Measurements from ENCODE around the gene CRTC1.
A peak's percentile ranks its signal among the peaks of the same experiment; 100 is the strongest.

The CRTC1 gene

GRCh38 chr19:18672044-18672451 is 11.4 kb upstream of the CRTC1 start:
- H3K23ac ChIP-seq (ENCODE audit: low read depth, low read length, poor library complexity), result peak overlapping the region; percentile 55
- peaks cover 0 to 10% of the 10 kb centered on the region in 2 donors for H3K4me1 ChIP-seq (ENCODE audit: control insufficient read depth in 2 of 2, insufficient read depth in 1 of 2, low read depth in 1 of 2, low read length in 2 of 2)
- H3K4me3 ChIP-seq (ENCODE audit: low read length in 2 of 2), result no peak overlapping the region
- peak overlapping the region; percentile 13 for H2BK5ac ChIP-seq (ENCODE audit: low read length)
- H3K79me1 ChIP-seq (ENCODE audit: low read depth, low read length), result peaks cover 8% of the 10 kb centered on the region
- H3K9me3 ChIP-seq (replicated peaks in 1 of 2; ENCODE audit: control insufficient read depth in 2 of 2, insufficient read depth in 1 of 2, low read depth in 1 of 2, low read length in 2 of 2), result peaks cover 0 to 2% of the 10 kb centered on the region in 2 donors
- peak overlapping the region; percentile 31 for H2BK120ac ChIP-seq (ENCODE audit: low read depth, low read length)
- no peak overlapping the region for H2BK15ac ChIP-seq (ENCODE audit: low read length)
- H3K27ac ChIP-seq (replicated peaks; ENCODE audit: low read length), result no peak overlapping the region
- peak overlapping the region; percentile 81 for H3K9ac ChIP-seq (ENCODE audit: low read depth, low read length, poor library complexity)
- peak overlapping the region; percentile 81 for H2AK5ac ChIP-seq (ENCODE audit: low read depth, low read length)
- peaks cover 13 to 41% of the 10 kb centered on the region in 2 donors for H3K36me3 ChIP-seq (replicated peaks in 1 of 2; ENCODE audit: control insufficient read depth in 2 of 2, insufficient read depth in 2 of 2, low read length in 2 of 2)
- H2BK12ac ChIP-seq (ENCODE audit: low read length), result peak overlapping the region; percentile 41
- peak overlapping the region; percentile 94 for H3K14ac ChIP-seq (ENCODE audit: low read length)
- no peak overlapping the region for H2AFZ ChIP-seq (ENCODE audit: low read length)
- no peak overlapping the region for H3K18ac ChIP-seq (ENCODE audit: low read length)
- H3K27me3 ChIP-seq (ENCODE audit: control insufficient read depth in 3 of 3, insufficient read depth in 3 of 3, low read depth in 1 of 3, low read length in 3 of 3), result no peaks in the 10 kb centered on the region
- WGBS, 2 donors (ENCODE audit: extremely low coverage in 2 of 2, insufficient read length in 2 of 2, insufficient replicate concordance in 1 of 2), result no CpG with 5 or more reads among the region's 24 CpGs
- H3K4ac ChIP-seq (ENCODE audit: low read length), result no peak overlapping the region
- DNase-seq (ENCODE audit: low spot score), result no peak
- H3K4me2 ChIP-seq (ENCODE audit: insufficient read depth, low read length, poor library complexity, severe bottlenecking), result peak overlapping the region; percentile 11
- peak overlapping the region; percentile 30 for H4K91ac ChIP-seq (ENCODE audit: low read depth, low read length, poor library complexity)
- peak overlapping the region; percentile 72 for H4K8ac ChIP-seq (ENCODE audit: low read depth, low read length)

- Histone ChIP-seq H2BK12ac (ENCODE audit: low read length) (no peak overlapping the region), H3K4ac (ENCODE audit: low read length) (no peak overlapping the region), H3K79me1 (ENCODE audit: low read depth, low read length) (peaks cover 6% of the 10 kb centered on the region), H3K23ac (ENCODE audit: low read depth, low read length, poor library complexity) (peak overlapping the region; percentile 55), H3K4me1 (ENCODE audit: control insufficient read depth in 2 of 2, insufficient read depth in 1 of 2, low read depth in 1 of 2, low read length in 2 of 2) (peaks cover 4 to 14% of the 10 kb centered on the region in 2 donors), H3K18ac (ENCODE audit: low read length) (no peak overlapping the region), H2BK15ac (ENCODE audit: low read length) (no peak overlapping the region), H2BK5ac (ENCODE audit: low read length) (peak overlapping the region; percentile 13), H3K9me3 (replicated peaks in 1 of 2; ENCODE audit: control insufficient read depth in 2 of 2, insufficient read depth in 1 of 2, low read depth in 1 of 2, low read length in 2 of 2) (no peaks in the 10 kb centered on the region), H2BK120ac (ENCODE audit: low read depth, low read length) (peak overlapping the region; percentile 31), H3K4me3 (ENCODE audit: low read length in 2 of 2) (no peak overlapping the region), H3K36me3 (replicated peaks in 1 of 2; ENCODE audit: control insufficient read depth in 2 of 2, insufficient read depth in 2 of 2, low read length in 2 of 2) (peaks cover 9 to 36% of the 10 kb centered on the region in 2 donors), H3K27me3 (ENCODE audit: control insufficient read depth in 3 of 3, insufficient read depth in 3 of 3, low read depth in 1 of 3, low read length in 3 of 3) (no peaks in the 10 kb centered on the region), H2AK5ac (ENCODE audit: low read depth, low read length) (no peak overlapping the region), H2AFZ (ENCODE audit: low read length) (no peak overlapping the region), H3K9ac (ENCODE audit: low read depth, low read length, poor library complexity) (no peak overlapping the region), H3K27ac (replicated peaks; ENCODE audit: low read length) (no peak overlapping the region), H4K8ac (ENCODE audit: low read depth, low read length) (peak overlapping the region; percentile 72), H4K91ac (ENCODE audit: low read depth, low read length, poor library complexity) (peak overlapping the region; percentile 30), H3K4me2 (ENCODE audit: insufficient read depth, low read length, poor library complexity, severe bottlenecking) (no peak overlapping the region), H3K14ac (ENCODE audit: low read length) (no peak overlapping the region)
- DNase-seq (ENCODE audit: low spot score), result no peak
- WGBS, 2 donors (ENCODE audit: extremely low coverage in 2 of 2, insufficient read length in 2 of 2, insufficient replicate concordance in 1 of 2), result no CpG with 5 or more reads among the region's 13 CpGs
Measured at GRCh38 chr19:18672606-18673337, 10.7 kb upstream of the CRTC1 start.

GRCh38 chr19:18674616-18675015 is 8.9 kb upstream of the CRTC1 start:
- Histone ChIP-seq H4K8ac (ENCODE audit: low read depth, low read length) (no peak overlapping the region), H3K23ac (ENCODE audit: low read depth, low read length, poor library complexity) (no peak overlapping the region), H4K91ac (ENCODE audit: low read depth, low read length, poor library complexity) (no peak overlapping the region), H3K27ac (replicated peaks; ENCODE audit: low read length) (no peak overlapping the region), H2AK5ac (ENCODE audit: low read depth, low read length) (no peak overlapping the region), H3K9ac (ENCODE audit: low read depth, low read length, poor library complexity) (no peak overlapping the region), H3K9me3 (replicated peaks in 1 of 2; ENCODE audit: control insufficient read depth in 2 of 2, insufficient read depth in 1 of 2, low read depth in 1 of 2, low read length in 2 of 2) (no peaks in the 10 kb centered on the region), H2BK5ac (ENCODE audit: low read length) (no peak overlapping the region), H3K4ac (ENCODE audit: low read length) (no peak overlapping the region), H2AFZ (ENCODE audit: low read length) (no peak overlapping the region), H3K36me3 (replicated peaks in 1 of 2; ENCODE audit: control insufficient read depth in 2 of 2, insufficient read depth in 2 of 2, low read length in 2 of 2) (peaks cover 4 to 18% of the 10 kb centered on the region in 2 donors), H3K4me2 (ENCODE audit: insufficient read depth, low read length, poor library complexity, severe bottlenecking) (no peak overlapping the region), H2BK120ac (ENCODE audit: low read depth, low read length) (no peak overlapping the region), H2BK12ac (ENCODE audit: low read length) (no peak overlapping the region), H3K18ac (ENCODE audit: low read length) (no peak overlapping the region), H3K79me1 (ENCODE audit: low read depth, low read length) (peaks cover 2% of the 10 kb centered on the region), H3K14ac (ENCODE audit: low read length) (no peak overlapping the region), H3K27me3 (ENCODE audit: control insufficient read depth in 3 of 3, insufficient read depth in 3 of 3, low read depth in 1 of 3, low read length in 3 of 3) (no peaks in the 10 kb centered on the region), H2BK15ac (ENCODE audit: low read length) (no peak overlapping the region), H3K4me1 (ENCODE audit: control insufficient read depth in 2 of 2, insufficient read depth in 1 of 2, low read depth in 1 of 2, low read length in 2 of 2) (peaks cover 5 to 17% of the 10 kb centered on the region in 2 donors), H3K4me3 (ENCODE audit: low read length in 2 of 2) (peak overlapping the region in 1 of 2 donors; percentile 46)
- no peak for DNase-seq (ENCODE audit: low spot score)
- WGBS, 2 donors (ENCODE audit: extremely low coverage in 2 of 2, insufficient read length in 2 of 2, insufficient replicate concordance in 1 of 2), result no CpG with 5 or more reads among the region's 11 CpGs

GRCh38 chr19:18675779-18676178 is 7.7 kb upstream of the CRTC1 start:
- no peaks in the 10 kb centered on the region for H3K27me3 ChIP-seq (ENCODE audit: control insufficient read depth in 3 of 3, insufficient read depth in 3 of 3, low read depth in 1 of 3, low read length in 3 of 3)
- no peak overlapping the region for H3K4ac ChIP-seq (ENCODE audit: low read length)
- peaks cover 4 to 9% of the 10 kb centered on the region in 2 donors for H3K36me3 ChIP-seq (replicated peaks in 1 of 2; ENCODE audit: control insufficient read depth in 2 of 2, insufficient read depth in 2 of 2, low read length in 2 of 2)
- no peak overlapping the region for H2BK15ac ChIP-seq (ENCODE audit: low read length)
- no peak overlapping the region for H4K91ac ChIP-seq (ENCODE audit: low read depth, low read length, poor library complexity)
- no peak overlapping the region for H3K4me3 ChIP-seq (ENCODE audit: low read length in 2 of 2)
- H3K4me2 ChIP-seq (ENCODE audit: insufficient read depth, low read length, poor library complexity, severe bottlenecking), result no peak overlapping the region
- H3K79me1 ChIP-seq (ENCODE audit: low read depth, low read length), result peaks cover 2% of the 10 kb centered on the region
- no peak overlapping the region for H3K9ac ChIP-seq (ENCODE audit: low read depth, low read length, poor library complexity)
- H2BK120ac ChIP-seq (ENCODE audit: low read depth, low read length), result no peak overlapping the region
- no peak overlapping the region for H3K27ac ChIP-seq (replicated peaks; ENCODE audit: low read length)
- no peak overlapping the region for H3K23ac ChIP-seq (ENCODE audit: low read depth, low read length, poor library complexity)
- peaks cover 5 to 17% of the 10 kb centered on the region in 2 donors for H3K4me1 ChIP-seq (ENCODE audit: control insufficient read depth in 2 of 2, insufficient read depth in 1 of 2, low read depth in 1 of 2, low read length in 2 of 2)
- WGBS, 2 donors (ENCODE audit: extremely low coverage in 2 of 2, insufficient read length in 2 of 2, insufficient replicate concordance in 1 of 2), result no CpG with 5 or more reads among the region's 5 CpGs
- H2AK5ac ChIP-seq (ENCODE audit: low read depth, low read length), result peak overlapping the region; percentile 3
- no peak overlapping the region for H3K18ac ChIP-seq (ENCODE audit: low read length)
- H3K9me3 ChIP-seq (replicated peaks in 1 of 2; ENCODE audit: control insufficient read depth in 2 of 2, insufficient read depth in 1 of 2, low read depth in 1 of 2, low read length in 2 of 2), result no peaks in the 10 kb centered on the region
- no peak overlapping the region for H4K8ac ChIP-seq (ENCODE audit: low read depth, low read length)
- no peak overlapping the region for H2BK12ac ChIP-seq (ENCODE audit: low read length)
- no peak overlapping the region for H2AFZ ChIP-seq (ENCODE audit: low read length)
- H2BK5ac ChIP-seq (ENCODE audit: low read length), result no peak overlapping the region
- no peak for DNase-seq (ENCODE audit: low spot score)
- peak overlapping the region; percentile 38 for H3K14ac ChIP-seq (ENCODE audit: low read length)
